ENCODE data around the gene SLC25A13.

DNA sequence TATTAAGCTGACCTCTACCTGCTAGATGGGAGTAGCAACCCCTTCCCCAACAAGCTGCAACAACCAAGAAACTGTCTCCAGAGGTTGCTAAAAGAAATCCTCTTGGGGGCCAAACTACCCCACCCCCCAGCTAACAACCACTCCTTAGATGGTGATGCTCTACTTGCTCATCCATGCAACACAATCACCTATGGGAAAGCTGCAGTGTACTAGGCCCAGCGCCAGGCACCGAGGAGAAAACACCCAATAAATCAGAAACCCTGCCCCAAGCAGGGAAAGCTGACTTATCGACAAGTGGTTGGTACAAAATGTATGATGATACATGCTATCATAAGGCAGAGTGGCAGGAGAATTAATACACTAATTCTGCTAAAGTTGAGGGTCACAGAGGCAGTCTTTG lies 17.3 kb downstream of the SLC25A13 start:
- TF ChIP-seq BMI1 (IDR thresholded peaks at IDR 0.05; ENCODE audit: low read length), result no peak
- no peak for TF ChIP-seq LEF1 (IDR thresholded peaks at IDR 0.05)
- no peak for TF ChIP-seq TCF3 (CRISPR knock-in tag; IDR thresholded peaks at IDR 0.05)
- no peak for TF ChIP-seq RAD21 (CRISPR knock-in tag; conservative IDR thresholded peaks at IDR 0.05 in 1 of 2, IDR thresholded peaks at IDR 0.05 in 1 of 2)

Measured in K562 (cell line).